GM23248 (cell line): ENCODE results near the gene ACTL6B.

Source experiments
- EZH2 ChIP-seq: fragments of 200-600 bp; sonication (generic); IDR thresholded peaks from 2 replicates; pipeline ENCODE4 v1.6.1; 2018; ENCODE audit warnings: antibody characterized with exemption, mild to moderate bottlenecking; ENCODE audit not compliant: insufficient read depth, poor library complexity, severe bottlenecking
- EZH2phosphoT487 ChIP-seq: fragments of 200-600 bp; sonication (generic); IDR thresholded peaks from 2 replicates; pipeline ENCODE4 v1.6.1; 2018; ENCODE audit warnings: antibody characterized with exemption, moderate library complexity, mild to moderate bottlenecking, low read depth; ENCODE audit not compliant: insufficient read depth

DNA sequence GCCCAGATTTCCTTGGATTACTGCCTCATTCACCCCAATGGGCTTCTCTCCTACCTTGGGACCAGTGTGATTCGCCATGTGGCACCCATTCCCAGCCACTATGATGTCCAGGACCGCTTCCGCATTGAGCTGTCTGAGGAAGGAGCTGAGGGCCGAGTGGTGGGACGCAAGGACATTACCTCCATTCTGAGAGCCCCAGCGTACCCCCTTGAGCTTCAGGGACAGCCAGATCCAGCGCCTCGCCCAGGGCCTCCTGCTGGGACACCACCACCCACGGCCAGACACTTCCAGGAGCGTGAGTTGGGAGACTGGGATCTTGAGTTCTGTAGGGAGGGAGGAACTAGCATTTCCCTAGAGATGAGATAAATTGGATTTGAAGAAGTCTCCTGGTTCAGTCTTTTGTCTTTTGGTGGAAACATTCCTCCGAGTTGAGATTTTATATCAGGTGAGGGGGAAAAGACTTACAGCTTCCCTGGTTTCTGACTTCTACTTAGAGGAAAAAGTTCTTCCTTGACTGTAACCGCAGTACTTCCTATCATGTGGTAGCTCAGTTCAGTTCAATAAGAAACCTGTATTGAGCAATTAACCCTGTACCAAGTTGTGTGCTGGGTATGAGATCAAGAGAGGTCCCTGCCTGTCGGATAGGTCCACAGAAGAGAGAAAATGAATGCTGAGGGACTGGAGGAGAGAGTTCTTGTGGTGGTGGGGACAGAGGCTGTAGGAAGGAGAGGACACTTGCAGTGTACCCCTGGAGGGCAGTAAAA is 42.7 kb downstream of the ACTL6B start:
- TF ChIP-seq EZH2, result no peak
- no peak for TF ChIP-seq EZH2phosphoT487
